Measurements from ENCODE around the gene SOCS1. TPM values are rescaled to one million over a fixed set of nuclear protein-coding genes. Genes with fewer than 3 reads are reported as not detected.
A peak's percentile ranks its signal among the peaks of the same experiment; 100 is the strongest.
"Not testable (repeated sequence)": the region's sequence is repeated elsewhere in the genome, so short reads cannot be mapped to it uniquely, and the experiment has no call there.

SOCS1 gene
- total RNA-seq, 1 donor from 2014 or later: 2.9 TPM

DNA sequence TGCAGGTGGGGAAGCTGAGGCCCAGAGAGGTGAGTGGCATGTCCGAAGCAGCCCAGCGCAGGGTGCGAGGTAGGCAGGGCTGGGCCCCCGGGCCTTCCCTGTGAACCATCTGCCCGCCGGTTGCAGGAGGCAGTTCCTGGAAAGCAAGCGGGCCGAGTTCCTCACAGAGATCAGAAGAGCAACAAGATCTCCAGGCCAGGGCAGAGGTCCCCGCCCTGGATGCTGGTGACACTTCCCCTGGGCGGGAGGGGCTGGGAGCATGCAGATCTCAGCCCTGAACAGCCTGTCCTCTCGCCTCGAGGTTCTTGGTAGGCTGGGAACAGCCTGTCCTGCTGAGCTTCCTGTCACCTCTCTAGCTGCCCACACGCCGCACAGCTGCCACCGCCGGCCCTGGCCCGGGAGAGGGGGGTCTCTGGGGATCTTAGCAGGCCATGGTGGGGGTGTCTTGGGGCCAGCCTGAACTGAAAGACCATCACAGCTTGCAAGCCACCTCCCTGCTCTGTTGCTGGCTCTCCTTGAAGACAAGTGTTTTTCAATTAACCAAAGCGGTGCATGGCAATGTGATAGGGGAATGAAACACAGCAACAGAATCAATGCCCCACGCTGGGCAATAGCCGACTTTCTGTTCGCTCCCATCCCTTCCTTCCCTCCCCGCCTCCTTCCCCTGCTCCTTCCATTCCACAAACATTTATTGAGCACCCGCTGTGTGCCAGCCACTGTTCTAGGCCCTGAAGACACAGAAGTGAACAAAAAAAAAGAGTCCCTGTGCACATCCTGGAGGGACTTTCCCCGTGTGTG is 31.7 kb downstream of the SOCS1 start:
- intact Hi-C loops (cut with micrococcal nuclease): no loop called here
- Histone ChIP-seq H3K4me1 (peaks cover 21% of the 10 kb centered on the region), H3K4me3 (no peak overlapping the region), H3K27ac (replicated peaks) (peak overlapping the region; percentile 85), H3K36me3 (no peaks in the 10 kb centered on the region), H3K27me3 (ENCODE audit: low read depth) (no peaks in the 10 kb centered on the region), H3K9me3 (replicated peaks) (no peaks in the 10 kb centered on the region)
- DNase-seq: peak; percentile 85
- TF ChIP-seq CTCF (IDR thresholded peaks at IDR 0.05; ENCODE audit: borderline replicate concordance): no peak

DNA sequence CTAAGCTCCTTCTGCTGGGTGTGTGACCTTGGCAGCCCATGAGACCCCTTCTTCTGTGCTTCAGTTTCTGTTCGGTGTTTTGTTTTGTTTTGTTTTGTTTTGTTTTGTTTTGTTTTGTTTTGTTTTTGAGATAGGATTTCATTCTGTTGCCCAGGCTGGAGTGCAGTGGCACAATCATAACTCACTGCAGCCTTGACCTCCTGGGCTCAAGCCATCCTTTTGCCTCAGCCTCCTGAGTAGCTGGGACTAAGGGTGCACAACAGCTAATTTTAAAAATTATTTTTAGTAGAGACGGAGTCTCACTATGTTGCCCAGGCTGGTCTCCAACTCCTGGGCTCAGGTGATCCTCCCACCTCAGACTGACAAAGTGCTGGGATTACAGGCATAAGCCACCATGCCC is 35.5 kb downstream of the SOCS1 start:
- Histone ChIP-seq H3K9me3 (replicated peaks) (peaks cover 32% of the 10 kb centered on the region), H3K4me1 (peaks cover 19% of the 10 kb centered on the region)
- H3K36me3 ChIP-seq; H3K27ac ChIP-seq (replicated peaks); H3K4me3 ChIP-seq; H3K27me3 ChIP-seq (ENCODE audit: low read depth); intact Hi-C loops (cut with micrococcal nuclease); DNase-seq: not testable (repeated sequence)

DNA sequence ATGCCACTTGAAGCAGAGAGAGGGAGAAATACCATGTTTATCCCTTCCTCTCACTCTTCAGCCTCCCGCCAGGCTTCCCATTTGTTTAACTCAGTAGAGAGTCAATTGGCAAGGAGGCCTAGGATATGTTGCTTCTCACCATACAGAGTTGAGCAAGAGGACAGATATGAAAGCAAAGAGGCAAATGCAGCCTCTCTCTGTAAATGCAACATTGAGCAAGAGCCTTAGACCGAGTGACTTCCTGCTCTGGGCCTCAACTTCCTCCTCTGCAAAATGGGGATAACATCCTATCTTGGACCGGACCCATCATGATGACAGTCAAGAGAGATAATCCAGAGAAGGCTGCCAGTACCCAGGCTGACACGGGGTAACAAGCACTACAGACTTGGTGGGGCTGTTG is 36.8 kb downstream of the SOCS1 start:
- Histone ChIP-seq H3K4me1 (peaks cover 6% of the 10 kb centered on the region), H3K27me3 (ENCODE audit: low read depth) (no peaks in the 10 kb centered on the region), H3K4me3 (no peak overlapping the region), H3K36me3 (no peaks in the 10 kb centered on the region), H3K9me3 (replicated peaks) (peaks cover 37% of the 10 kb centered on the region), H3K27ac (replicated peaks) (no peak overlapping the region)
- intact Hi-C loops (cut with micrococcal nuclease): no loop called here
- DNase-seq: no peak
- TF ChIP-seq CTCF (IDR thresholded peaks at IDR 0.05; ENCODE audit: borderline replicate concordance): no peak

- Histone ChIP-seq H3K4me3 (no peak overlapping the region), H3K27me3 (ENCODE audit: low read depth) (no peaks in the 10 kb centered on the region), H3K27ac (replicated peaks) (no peak overlapping the region), H3K4me1 (no peaks in the 10 kb centered on the region), H3K36me3 (no peaks in the 10 kb centered on the region), H3K9me3 (replicated peaks) (peaks cover 37% of the 10 kb centered on the region)
- peak; percentile 43 for TF ChIP-seq CTCF (IDR thresholded peaks at IDR 0.05; ENCODE audit: borderline replicate concordance)
- DNase-seq: no peak
- intact Hi-C loops (cut with micrococcal nuclease): no loop called here
Observed at GRCh38 chr16:11218604-11218962, 37.4 kb downstream of the SOCS1 start.

DNA sequence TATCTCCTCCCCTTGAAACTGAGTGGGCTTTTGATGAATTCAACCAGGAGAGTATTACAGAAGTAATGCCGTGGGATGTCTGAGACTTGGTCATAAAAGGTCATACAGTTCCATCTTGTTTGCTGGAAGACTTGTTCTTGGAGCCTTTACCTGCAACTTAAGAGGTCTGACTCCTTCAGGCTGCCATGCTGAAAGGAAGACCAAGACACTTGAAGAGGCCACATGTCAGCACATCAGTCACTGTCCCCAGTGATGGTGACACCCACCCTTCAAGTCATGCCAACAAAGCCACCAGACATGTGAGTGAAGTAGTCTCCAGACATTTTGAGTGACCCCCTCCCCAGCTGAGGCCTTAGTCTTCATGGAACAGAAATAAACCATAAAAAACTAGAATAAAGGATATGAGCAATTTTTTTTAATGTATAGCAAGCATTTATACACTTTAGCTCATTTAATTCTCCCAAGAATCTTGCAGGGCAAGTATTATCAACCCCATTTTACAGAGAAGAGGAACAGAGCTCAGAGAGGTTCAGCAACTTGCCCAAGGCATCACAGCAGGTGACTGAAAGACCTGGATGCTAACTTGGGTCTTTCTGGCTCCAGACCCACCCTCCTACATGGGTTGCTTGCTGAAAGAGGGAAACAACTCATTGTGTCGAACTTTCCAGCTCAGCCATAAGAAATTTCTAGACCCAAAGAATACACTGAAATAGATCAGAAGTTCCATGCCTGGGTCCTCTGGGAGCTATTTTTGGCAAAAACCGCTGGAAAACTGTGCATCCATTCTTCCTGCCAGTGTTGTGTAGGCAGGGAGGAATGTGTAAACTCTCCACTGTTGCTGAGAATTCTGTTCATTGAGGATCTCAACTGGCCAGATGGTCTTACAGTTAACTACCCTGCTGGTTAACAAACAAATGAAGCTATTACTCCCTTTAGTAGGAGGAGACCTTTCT is 38.1 kb downstream of the SOCS1 start:
- peaks cover 6% of the 10 kb centered on the region for H3K27me3 ChIP-seq (ENCODE audit: low read depth)

More for the DNA sequence above, 38.1 kb downstream of the SOCS1 start:
- Histone ChIP-seq H3K9me3 (replicated peaks) (peaks cover 37% of the 10 kb centered on the region), H3K4me1 (no peaks in the 10 kb centered on the region), H3K36me3 (no peaks in the 10 kb centered on the region), H3K27ac (replicated peaks) (no peak overlapping the region), H3K4me3 (no peak overlapping the region)
- DNase-seq: no peak
- intact Hi-C loops (cut with micrococcal nuclease): no loop called here
- TF ChIP-seq CTCF (IDR thresholded peaks at IDR 0.05; ENCODE audit: borderline replicate concordance): no peak

Measured in left ventricle myocardium inferior (tissue), 1 donor.